GM21737 (cell line): ENCODE data around the gene SDR42E2.
"Not testable (repeated sequence)": the region's sequence is repeated elsewhere in the genome, so short reads cannot be mapped to it uniquely, and the experiment has no call there.

Experiments used
- ATAC-seq: cut with Tn5 transposase; IDR thresholded peaks from one replicate; pipeline ENCODE4 v1.9.1; 2021; ENCODE audit warnings: mild to moderate bottlenecking, moderate library complexity; ENCODE audit not compliant: unreplicated experiment

Gene SDR42E2

DNA sequence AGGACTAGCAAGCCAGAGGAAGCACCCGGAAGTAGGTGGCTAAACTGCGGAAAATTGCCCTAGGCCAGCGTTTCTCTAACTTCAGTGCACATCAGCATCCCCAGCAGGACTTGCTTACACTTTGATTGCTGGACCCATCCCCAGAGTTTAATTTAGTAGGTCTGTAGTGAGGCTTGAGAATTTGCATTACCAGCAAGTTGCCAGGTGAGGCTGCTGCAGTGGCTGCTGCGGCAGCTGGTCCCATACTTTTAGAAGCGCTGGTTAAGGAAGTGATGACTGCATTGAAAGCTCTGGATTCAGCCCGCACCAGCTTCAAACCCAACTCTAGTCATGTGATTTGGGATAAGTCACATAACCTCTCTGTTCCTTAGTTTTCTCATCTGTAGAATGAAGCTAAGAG is 48.0 kb downstream of the SDR42E2 start:
- ATAC-seq, result no peak

DNA sequence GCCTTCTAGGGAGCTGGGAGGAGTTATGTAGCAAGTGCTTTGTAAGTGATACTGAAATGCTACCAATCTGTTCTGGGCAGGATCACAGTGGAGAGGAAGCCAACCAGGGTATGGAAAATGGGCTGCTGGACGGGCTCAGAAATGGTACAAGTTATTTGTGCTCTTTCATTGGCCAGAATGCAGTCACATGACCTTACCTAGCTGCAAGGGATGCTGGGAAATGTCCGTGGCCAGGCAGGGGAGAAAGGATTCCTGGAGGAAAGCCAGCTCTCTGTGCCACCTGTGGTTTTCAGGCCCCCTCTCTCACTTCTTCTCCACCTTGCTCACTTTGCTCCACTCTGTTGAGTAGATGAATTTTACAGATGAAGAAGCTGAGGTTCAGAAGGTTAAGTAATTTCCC is 48.5 kb downstream of the SDR42E2 start:
- no peak for ATAC-seq

DNA sequence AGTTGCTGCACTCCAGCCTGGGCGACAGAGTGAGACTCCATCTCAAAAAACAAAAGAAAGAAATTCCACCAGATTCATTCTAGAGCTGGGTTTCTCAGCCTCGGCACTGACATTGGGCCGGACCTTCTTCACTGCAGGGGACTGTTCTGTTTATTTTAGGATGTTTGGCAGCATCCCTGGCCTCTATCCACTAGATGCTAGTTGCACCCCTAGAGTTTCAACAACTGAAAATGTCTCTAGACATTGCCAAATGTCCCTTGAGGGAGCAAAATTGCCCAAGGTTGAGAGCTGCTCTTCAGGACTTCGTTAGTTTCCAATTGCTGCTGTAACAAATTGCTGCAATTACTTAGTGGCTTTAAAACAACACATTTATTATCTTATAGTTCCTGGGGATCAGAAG is 50.9 kb downstream of the SDR42E2 start:
- no peak for ATAC-seq

DNA sequence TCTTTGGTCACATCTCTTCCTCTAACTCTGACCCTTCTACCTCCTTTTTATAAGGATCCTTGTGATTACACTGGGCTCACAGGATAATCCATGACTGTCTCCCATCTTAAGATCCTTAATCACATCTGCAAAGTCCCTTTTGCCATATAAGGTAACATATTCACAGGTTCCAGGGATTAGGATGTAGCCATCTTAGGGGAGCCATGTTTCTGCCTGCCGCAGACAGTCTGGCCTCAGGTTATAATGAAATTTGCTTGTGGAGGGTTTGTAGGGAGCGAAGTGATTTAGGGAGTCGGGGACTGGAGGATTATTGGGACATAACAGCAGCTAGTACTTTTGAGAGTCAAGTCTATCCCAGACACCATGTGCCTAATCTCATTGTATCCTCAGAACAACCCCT is 51.5 kb downstream of the SDR42E2 start:
- no peak for ATAC-seq

DNA sequence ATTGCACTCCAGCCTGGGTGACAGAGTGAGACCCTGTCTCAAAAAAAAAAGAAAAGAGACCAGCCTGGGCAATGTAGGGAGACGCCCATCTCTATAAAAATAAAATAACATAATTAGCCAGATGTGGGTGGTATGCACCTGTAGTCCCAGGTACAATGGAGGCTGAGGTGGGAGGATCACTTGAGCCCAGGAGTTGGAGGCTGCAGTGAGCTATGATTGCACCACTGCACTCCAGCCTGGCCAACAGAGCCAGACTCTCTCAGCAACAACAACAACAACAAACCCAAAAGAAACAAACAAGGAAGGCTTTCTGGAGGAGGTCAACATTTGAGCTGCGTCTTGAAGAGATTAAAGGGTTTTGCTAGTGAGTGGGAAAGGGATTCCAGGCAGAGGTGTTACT is 52.1 kb downstream of the SDR42E2 start:
- ATAC-seq, result no peak

DNA sequence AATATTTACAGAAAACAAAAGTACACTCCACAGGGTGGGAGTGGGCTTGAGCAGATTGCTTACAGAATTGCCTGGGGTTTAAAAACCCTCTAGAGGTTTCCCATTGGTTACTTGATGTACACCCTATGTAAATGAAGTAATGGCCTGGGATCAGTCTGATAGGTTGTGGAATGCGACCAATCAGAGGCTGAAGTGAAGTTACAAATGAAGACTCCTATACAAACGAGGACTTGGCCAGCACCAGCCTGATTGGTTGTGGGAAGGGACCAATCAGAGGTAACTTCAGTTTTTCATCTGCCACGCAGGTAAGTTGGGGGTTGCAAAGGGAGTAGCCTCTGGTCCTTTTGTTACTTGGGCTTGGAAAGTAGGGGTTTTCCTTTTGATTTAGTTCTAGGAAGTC is 52.6 kb downstream of the SDR42E2 start:
- ATAC-seq, result no peak

DNA sequence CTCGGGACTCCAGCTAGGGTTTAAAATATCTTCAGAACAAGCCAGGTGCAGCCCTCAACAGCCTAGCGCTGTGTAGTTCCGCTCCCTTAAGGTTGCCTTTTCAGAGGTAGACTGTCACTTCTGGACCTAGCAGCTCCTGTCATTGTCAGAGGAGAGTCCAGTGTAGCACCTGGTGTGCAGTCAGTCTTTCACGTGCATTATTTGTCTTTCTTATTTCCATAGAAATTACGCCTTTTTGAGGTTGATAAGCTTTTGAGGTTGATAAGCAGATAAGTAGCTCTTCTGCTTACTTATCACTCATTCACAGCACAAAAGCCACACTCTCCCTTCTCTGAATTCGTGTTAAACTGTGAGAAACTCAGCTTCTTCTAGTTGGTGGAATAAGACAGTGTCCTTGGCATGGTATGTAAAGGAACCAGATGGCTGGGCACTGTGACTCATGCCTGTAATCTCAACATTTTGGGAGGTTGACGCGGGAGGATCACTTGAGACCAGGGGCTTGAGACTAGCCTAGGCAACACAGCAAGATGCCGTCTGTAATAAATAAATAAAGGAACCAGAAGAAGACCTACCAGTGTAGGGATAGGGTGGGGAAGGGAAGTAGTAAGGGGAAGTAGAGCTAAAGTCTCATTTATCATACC is 54.0 kb downstream of the SDR42E2 start:
- no peak for ATAC-seq

DNA sequence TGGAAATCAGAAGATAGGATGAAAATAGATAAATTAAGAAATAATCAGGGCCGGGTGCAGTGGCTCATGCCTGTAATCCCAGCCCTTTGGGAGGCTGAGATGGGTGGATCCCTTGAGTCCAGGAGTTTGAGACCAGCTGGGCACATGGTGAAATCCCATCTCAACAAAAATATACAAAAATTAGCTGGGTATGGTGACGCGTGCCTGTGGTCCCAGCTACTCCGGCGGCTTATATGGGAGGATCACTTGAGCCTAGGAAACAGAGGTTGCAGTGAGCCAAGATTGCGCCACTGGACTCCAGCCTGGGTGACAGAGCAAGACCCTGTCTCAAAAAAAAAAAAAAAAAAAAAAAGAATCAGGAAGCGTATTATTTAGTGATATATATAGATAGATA is 54.5 kb downstream of the SDR42E2 start:
- ATAC-seq, result not testable (repeated sequence)

DNA sequence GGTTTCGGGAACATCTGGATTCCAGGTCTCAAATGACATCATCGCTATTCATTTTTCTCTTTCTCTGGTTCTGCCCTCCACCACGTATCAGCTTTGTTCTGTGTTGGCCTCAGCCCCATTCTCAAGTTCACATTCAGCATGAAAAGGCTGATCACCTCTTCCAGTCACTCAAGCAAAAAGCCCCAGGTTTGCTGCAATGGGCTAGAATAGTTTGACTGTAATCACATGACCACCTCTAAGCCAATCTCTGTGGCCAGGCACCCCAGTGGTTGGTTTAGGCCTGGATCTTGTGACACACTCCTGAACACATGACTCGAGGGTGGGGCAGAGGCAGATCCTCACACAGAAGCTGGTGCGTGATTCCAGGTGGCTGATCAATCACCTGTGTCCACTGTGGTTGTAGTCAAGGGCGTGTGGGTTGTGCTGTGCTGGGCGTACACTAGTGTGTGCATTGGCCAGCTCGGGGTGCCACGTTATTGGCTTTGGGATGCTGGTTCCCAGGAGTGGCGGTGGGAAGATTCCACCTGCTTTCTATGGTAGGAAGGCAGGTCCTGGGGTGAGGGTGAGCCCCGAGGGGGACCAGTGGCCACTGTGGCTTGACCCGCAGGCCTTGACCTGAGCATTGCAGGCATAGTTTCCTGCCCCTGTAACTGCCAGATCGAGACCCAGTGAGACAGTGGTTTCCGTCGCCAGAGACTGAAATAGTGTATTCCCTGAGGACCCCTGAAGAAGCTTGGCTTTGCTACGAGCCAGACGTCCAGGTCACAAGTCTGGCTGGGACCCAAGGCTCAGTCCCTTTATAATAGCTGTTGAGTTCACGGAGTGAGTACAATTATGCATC is 55.8 kb downstream of the SDR42E2 start:
- ATAC-seq, result peak; percentile 62

DNA sequence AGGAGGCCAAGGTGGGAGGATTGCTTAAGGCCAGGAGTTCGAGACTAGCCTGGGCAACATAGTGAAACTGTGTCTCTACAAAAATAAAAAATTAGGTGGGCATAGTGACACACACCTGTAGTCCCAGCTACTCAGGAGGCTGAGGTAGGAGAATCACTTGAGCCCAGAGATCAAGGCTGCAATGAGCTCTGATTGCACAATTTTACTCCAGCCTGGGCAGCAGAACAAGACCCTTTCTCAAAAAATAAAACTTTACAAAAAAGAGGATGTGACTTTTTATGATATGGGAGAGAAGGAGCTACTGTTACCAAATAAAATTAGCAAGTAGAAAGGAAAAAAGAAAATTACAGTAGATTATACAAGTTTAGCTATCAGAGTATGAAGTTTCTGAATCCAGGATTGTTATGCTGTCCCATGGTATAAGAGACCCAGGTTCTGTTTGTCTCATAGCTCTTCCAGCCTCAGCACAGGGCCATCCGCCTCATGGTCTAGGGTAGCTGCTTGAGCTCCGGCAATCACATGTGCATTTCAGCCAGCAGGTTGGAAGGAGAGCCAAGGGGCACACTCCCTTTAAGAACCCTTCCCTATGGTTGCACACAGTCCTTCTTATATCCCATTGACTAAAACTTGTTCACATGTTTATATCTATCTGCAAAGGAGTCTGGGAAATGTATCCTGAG is 57.2 kb downstream of the SDR42E2 start:
- no peak for ATAC-seq

DNA sequence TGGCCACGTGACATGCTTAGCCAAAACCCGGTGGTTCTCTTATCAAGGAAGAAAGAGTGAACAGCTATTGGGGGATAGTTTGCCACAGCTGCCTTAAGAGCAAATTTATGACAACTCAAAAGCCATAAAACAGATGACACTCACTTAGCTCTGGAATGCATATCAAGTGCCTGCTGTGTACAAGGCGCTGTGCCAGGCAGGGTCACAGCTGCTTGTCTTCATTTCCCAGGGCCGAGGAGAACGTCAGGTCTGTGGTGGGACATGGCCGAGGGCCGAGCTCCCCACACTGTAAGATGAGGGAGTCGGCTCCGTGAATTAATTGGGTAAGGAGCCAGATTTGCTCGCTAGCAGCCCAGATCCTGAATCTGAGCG is 57.7 kb downstream of the SDR42E2 start:
- no peak for ATAC-seq

DNA sequence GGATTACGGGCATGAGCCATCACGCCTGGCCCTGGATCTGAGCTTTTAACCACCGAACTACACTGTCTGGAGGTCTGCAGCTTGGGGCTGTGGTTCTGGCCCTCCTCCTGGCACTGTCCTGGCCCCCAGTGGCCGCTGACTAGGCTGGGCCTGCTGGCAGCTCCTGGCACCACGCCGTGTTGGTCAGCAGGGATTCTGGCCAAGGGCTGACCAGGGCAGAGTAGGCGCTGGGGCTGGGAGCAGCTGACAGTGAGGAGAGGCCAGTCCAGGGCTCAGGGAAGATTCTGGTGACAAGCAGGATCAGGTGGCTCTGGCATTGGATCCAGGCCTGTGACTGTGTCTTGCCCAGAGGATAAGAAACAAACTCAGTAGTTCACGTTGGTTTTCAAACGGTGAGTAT is 58.4 kb downstream of the SDR42E2 start:
- ATAC-seq, result no peak

DNA sequence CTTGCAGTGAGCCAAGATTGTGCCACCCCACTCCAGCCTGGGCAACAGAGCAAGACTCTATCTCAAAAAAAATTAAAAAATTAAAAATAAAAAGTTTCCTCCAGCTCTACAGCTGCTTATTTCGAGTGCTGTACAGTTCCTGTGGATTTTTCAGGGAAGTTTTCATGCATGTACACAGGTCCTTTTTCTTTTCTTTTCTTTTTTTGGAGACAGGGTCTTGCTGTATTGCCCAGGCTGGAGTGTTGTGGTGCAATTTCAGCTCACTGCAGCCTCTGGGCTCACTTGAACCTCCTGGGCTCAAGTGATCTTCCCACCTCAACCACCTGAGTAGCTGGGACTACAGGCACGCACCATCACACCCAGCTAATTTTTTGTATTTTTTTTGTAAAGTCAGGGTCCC is 59.7 kb downstream of the SDR42E2 start:
- no peak for ATAC-seq

DNA sequence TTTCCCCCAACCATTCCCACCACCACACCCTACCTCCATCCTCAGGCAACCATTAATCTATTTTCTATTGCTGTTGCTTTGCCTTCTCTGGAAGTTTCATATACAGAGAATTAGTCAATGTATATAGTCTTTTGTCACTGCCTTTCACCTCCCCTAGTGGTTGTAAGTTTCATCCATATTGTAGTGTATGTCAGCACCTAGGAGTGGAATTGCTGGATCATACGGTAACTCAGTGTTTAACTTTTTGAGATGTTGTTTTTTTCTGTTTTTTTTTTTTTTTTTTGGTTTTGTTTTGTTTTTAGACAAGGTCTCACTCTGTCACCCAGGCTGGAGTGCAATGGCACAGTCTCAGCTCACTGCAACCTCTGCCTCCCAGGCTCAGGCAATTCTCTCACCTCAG is 60.7 kb downstream of the SDR42E2 start:
- ATAC-seq, result no peak

DNA sequence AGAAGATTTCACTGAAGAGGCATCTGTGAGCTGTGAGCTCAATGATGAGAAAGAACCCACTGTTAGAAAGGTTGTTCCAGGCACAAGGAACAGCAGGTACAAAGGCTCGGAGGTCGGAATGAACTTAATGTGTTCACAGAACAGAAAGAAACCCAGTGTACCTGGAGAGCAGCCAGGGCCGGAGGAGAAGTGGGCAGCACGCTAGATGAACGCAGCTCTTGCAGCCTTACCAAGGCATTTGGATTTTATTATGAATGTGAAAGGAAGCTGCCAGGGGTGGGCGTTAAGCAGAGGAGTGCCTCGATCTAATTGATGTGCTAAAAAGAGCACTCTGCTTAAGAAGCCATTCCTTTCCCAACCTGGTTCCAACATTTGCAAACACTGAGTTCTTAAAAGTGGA is 62.8 kb downstream of the SDR42E2 start:
- no peak for ATAC-seq

DNA sequence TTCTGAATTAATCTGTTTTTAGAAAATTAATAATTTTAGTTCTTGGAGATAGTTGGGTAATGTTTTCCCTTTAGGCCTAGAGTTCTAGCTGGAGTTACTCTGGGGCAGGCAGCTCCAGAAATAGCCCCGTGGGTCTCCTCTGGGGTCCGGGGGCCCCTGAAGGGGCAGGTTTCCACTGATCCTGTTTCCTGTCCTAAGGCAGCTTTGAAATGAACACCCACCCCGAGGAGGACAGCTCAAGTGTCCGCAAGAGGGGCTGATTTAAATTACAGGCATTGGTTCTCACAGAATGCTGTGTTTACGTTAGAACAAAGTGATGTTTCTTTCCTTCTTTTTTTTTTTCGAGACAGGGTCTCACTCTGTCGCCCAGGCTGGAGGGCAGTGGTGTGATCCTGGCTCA is 67.6 kb downstream of the SDR42E2 start:
- no peak for ATAC-seq

DNA sequence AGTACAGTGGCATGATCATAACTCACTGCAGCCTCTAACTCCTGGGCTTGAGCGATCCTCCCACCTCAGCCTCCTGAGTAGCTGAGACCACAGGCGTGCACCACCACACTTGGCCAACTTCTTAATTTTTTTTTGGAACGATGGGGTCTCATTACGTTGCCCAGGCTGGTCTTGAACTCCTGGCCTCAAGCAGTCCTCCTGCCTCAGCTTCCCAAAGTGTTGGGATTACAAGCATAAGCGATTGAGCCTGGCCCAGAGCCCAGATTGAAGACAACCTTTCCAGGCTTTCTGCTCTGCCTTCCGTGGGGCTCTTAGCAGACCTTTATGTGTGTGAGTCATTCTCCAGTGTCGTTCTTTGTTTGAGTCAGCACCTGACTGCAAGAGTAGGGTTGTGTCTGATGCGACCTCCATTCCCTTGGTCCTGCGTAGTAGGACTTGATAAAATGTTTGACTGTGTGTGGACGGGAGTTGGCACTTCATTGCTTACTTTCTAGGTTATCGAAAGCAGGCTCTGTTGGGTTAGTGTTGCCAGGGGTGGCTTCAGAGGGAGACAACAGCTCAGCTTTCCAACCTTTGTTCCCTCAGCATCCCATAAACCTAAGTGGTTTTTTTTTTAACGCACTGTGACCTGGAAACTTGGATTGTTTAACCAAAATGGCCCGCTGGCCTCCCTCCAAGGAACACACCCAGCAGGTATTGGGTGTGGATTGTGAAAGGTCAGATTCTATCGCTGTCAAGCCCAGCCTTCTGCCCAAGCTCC is 70.2 kb downstream of the SDR42E2 start:
- no peak for ATAC-seq

DNA sequence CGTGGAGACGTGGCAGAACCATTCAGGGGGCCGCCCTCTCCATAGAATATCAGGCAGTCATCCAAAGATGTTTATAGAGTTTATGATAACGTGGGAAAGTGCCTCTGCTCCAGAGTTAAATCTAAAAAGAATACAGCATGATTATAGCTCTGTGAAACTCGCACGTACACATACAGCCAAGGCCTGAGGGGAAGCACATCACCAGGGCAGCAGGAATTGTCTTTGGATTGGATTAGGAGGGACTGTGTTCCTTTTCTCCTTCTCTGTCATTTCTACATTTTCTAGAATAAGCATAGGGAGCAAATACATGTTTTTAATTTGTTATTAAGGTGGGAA is 70.7 kb downstream of the SDR42E2 start:
- ATAC-seq, result no peak

DNA sequence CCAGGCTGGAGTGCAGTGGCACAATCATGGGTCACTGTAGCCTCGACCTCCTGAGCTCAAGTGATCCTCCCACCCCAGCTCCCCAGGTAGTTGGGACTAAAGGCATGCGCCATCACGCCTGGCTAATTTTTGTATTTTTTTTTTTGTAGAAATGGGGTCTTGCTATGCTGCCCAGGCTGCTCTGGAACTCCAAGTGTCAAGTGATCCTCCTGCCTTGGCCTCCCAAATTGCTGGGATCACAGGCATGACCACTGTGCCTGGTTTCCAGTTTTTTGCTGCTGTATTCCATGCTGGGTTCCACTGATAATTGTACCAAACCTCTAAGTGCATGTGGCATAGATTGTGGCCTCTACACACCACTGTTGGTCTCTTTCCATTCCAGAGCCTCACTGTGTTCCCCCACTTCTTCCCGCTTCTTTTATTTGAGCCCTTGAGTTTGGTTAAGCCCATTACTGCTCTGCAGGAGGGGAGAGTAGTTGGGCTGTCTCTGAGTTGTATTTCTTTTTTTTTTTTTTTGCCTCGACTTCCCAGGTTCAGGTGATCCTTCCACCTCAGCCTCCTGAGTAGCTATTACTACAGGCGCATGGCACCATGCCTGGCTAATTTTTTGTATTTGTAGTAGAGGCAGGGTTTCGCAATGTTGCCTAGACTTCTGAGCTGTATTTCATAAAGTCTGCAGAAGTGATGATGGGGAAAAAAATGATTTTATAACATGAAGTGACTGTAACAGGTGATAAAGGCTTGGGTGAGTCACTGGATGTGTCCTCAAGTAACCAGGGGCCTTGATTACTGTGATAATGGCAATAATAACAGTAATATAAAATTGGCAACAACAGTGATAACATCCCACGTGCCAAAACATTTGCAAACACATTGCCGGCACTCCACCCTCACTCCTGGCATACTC is 73.8 kb downstream of the SDR42E2 start:
- no peak for ATAC-seq

DNA sequence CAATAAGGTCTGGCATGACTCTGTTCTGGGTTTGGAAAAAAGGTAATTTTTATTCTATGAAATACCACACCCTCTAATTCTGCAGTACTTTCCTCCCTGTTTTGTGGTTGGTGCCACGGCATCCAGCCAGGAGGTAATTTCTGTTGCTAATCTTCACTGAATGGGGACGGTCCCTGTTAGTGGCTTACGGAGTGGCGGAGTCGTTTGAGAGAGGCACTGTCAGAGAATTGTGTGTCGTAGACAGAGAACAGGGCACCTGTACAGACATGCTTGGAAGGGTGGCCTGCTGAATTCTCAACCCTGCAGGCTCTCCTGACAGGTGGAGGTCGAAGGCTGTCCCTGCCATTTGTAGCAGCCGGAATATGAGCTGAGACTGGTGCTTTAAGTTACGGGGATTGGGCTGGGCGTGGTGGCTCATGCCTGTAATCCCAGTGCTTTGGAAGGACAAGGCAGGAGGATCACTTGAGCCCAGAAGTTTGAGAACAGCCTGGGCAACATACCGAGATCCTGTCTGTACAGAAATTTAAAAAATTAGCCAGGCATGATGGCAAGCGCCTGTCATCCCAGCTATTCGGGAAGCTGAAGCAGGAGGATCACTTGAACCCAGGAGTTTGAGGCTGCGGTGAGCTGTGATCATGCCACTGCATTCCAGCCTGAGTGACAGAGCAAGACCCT is 77.0 kb downstream of the SDR42E2 start:
- ATAC-seq, result no peak
